ENCODE measurements around the gene SGK1. TPM values are rescaled to one million over a fixed set of nuclear protein-coding genes. Genes with fewer than 3 reads are reported as not detected.

The SGK1 gene
- total and polyA plus RNA-seq, 12 donors = 86.0 to 685 (median 192) TPM

DNA sequence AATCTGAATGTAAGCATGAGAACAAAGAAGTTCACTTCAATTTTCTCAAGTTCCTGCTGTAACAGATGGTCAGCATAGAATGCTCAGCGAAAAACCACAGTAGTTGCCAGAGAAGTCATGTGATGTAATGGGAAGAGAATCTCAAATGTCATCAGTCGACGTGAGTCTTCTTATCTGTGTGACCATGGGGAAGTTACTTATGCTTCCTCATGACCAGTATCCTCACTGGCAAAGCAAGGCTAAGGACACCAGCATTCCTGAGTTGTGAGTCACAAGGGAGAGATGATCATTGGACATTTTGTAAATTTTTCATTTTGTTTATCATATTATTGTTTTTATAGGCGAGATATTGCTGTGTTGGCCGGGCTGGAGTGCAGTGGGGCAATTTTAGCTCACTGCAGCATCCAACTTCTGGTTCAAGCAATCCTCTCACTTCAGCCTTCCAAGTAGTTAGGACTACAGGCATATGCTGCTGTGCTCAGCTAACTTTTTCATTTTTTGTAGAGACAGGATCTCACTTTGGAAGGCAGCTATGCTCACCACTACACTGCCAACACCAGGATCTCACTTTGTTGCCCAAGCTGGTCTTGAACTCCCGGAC lies 21.9 kb downstream of the SGK1 start:
- intact Hi-C loops (cut with DNase I) = loop anchor here (10.0 kb wide), 2 partner anchors 111 to 121 kb away; no protein-coding TSS in a partner anchor

DNA sequence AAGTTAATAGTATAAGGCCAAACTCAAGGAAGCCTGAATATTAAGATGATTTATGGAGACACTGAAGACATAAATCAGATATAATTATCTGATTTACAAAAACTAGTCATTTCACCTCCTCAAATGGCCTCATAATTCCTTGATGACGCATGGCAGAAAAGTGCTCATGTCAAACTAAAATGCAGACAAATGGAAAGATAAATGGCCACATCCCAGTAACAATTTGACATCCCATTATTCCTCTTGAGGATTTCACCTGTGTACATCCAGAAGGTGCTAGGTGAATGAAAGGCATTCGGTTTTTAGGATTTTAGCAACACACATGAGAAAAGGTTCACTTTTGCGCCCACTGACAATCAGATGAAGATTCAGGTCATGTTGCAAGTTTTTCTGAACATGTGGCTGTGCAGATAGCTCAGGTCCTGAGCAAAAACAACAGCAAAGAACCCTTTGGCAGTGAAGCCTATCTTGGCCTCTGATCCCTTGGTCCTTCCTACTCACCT lies 24.2 kb downstream of the SGK1 start:
- Histone ChIP-seq H3K27ac (peak overlapping the region; percentile 18 to 92 (median 88)), H3K4me1 (replicated peaks in 1 of 2) (peaks cover 36 to 40% of the 10 kb centered on the region in 2 donors), H3K27me3 (no peaks in the 10 kb centered on the region), H3K4me3 (no peak overlapping the region), H3K36me3 (replicated peaks in 1 of 2) (no peaks in the 10 kb centered on the region), H3K9me3 (replicated peaks in 1 of 3) (no peaks in the 10 kb centered on the region)
- intact Hi-C loops (cut with DNase I) = loop anchor here (10.0 kb wide), 2 partner anchors 109 to 119 kb away; no protein-coding TSS in a partner anchor
- DNase-seq = peak in 3 of 7 donors; percentile 27 to 61 (median 38)
- WGBS, 4 donors = 51 to 68% (median 53%) methylated on average over 3 of the region's 3 CpGs
- no peak for TF ChIP-seq POLR2A (IDR thresholded peaks at IDR 0.05)
- TF ChIP-seq, protein P1, sequence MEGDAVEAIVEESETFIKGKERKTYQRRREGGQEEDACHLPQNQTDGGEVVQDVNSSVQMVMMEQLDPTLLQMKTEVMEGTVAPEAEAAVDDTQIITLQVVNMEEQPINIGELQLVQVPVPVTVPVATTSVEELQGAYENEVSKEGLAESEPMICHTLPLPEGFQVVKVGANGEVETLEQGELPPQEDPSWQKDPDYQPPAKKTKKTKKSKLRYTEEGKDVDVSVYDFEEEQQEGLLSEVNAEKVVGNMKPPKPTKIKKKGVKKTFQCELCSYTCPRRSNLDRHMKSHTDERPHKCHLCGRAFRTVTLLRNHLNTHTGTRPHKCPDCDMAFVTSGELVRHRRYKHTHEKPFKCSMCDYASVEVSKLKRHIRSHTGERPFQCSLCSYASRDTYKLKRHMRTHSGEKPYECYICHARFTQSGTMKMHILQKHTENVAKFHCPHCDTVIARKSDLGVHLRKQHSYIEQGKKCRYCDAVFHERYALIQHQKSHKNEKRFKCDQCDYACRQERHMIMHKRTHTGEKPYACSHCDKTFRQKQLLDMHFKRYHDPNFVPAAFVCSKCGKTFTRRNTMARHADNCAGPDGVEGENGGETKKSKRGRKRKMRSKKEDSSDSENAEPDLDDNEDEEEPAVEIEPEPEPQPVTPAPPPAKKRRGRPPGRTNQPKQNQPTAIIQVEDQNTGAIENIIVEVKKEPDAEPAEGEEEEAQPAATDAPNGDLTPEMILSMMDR (IDR thresholded peaks at IDR 0.05) = no peak

More for the DNA sequence above, 21.9 kb downstream of the SGK1 start:
- 11 to 17% (median 16%) methylated on average over 6 of the region's 6 CpGs for WGBS, 4 donors
- H3K4me1 ChIP-seq (replicated peaks in 1 of 2) = peaks cover 40 to 45% of the 10 kb centered on the region in 2 donors
- H3K9me3 ChIP-seq (replicated peaks in 1 of 3) = no peaks in the 10 kb centered on the region
- H3K4me3 ChIP-seq = no peak overlapping the region
- no peaks in the 10 kb centered on the region for H3K36me3 ChIP-seq (replicated peaks in 1 of 2)
- DNase-seq = peak; percentile 79 to 94 (median 87)
- H3K27ac ChIP-seq = peak overlapping the region; percentile 72 to 95 (median 89)
- no peaks in the 10 kb centered on the region for H3K27me3 ChIP-seq
- TF ChIP-seq POLR2A (IDR thresholded peaks at IDR 0.05) = peak in 1 of 2 donors; percentile 64
- TF ChIP-seq, protein P1 (IDR thresholded peaks at IDR 0.05) = no peak

DNA sequence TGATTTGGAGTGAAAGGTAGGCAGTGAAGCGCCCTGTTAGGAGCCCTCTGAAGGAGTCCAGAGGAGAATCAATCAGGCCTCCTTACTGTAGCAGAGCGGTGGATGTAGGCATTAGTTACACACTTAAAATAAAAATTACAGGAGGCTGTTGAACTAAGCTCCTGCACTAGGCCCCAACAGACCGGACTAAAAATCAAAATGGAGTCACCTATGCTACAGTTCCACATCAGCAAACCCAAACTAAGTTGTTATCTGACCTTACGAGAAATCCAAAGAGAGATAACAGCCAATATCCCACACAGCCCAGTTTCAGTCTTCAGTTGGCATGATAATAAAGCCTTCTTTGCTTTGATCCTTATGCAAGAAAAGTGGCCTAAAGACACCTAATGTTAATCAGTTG lies 26.8 kb downstream of the SGK1 start:
- no peak overlapping the region for H3K27ac ChIP-seq
- H3K4me3 ChIP-seq = no peak overlapping the region
- no peaks in the 10 kb centered on the region for H3K9me3 ChIP-seq (replicated peaks in 1 of 3)
- peaks cover 30 to 42% of the 10 kb centered on the region in 2 donors for H3K4me1 ChIP-seq (replicated peaks in 1 of 2)
- 86 to 94% (median 89%) methylated on average over 4 of the region's 4 CpGs for WGBS, 4 donors
- H3K27me3 ChIP-seq = no peaks in the 10 kb centered on the region
- no peaks in the 10 kb centered on the region for H3K36me3 ChIP-seq (replicated peaks in 1 of 2)
- TF ChIP-seq, protein P1 (IDR thresholded peaks at IDR 0.05) = no peak
- no peak for TF ChIP-seq POLR2A (IDR thresholded peaks at IDR 0.05)
- intact Hi-C loops (cut with DNase I) = loop anchor here (10.0 kb wide), 2 partner anchors 106 to 116 kb away; no protein-coding TSS in a partner anchor
- DNase-seq = no peak

DNA sequence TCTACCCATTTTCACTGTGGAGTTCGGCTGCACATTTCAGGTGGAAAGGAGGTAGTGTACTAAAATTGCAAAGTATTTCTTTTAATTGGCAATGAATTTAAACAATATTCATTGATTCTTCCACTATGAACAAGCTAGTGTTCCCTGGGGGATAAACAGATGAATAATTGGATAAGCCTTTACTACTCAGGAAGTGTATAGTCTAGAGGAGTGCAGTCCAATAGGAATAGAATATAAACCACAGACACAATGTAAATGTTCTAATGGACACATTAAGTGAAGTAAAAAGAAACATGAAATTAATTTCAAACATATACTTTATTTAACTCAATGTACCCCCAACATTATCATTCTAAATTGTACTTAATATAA lies 28.7 kb downstream of the SGK1 start:
- no peaks in the 10 kb centered on the region for H3K36me3 ChIP-seq (replicated peaks in 1 of 2)
- peak overlapping the region in 4 of 5 donors; percentile 8 to 68 (median 56) for H3K27ac ChIP-seq
- intact Hi-C loops (cut with DNase I) = no loop called here
- H3K4me1 ChIP-seq (replicated peaks in 1 of 2) = peaks cover 22 to 28% of the 10 kb centered on the region in 2 donors
- no peak for TF ChIP-seq POLR2A (IDR thresholded peaks at IDR 0.05)
- TF ChIP-seq, protein P1 (IDR thresholded peaks at IDR 0.05) = no peak
- H3K4me3 ChIP-seq = no peak overlapping the region
- no peak for DNase-seq
- H3K27me3 ChIP-seq = no peaks in the 10 kb centered on the region
- 81 to 98% (median 93%) methylated on average over 1 of the region's 1 CpG for WGBS, 4 donors
- no peaks in the 10 kb centered on the region for H3K9me3 ChIP-seq (replicated peaks in 1 of 3)
